Activated B cell treated with CpG ODN at 0.5 μM for 24 hours (primary cell): Measurements from ENCODE around the gene TRAF1. TPM values are rescaled to one million over a fixed set of nuclear protein-coding genes. Genes with fewer than 3 reads are reported as not detected.

ENCODE experiments used
- ATAC-seq: fragments of 200-7000 bp; cut with Tn5 transposase; one replicate; pipeline ENCODE4 v1.10.0; 2021; ENCODE audit warnings: low read depth, mild to moderate bottlenecking, moderate library complexity
- CTCF ChIA-PET: fragments of 350-600 bp; sonication (Branson Sonifier 250); formaldehyde crosslinking; loops from one replicate; lab custom pipeline; 2021; ENCODE audit warnings: antibody characterized with exemption; lab: Charles Lee
- POLR2A ChIA-PET: fragments of 350-600 bp; sonication (Branson Sonifier 250); formaldehyde crosslinking; loops from one replicate; lab custom pipeline; 2021; ENCODE audit warnings: antibody characterized with exemption; lab: Charles Lee
- DNase-seq: peaks from one replicate; pipeline ENCODE4 v3.0.0; 2022
- H3K27ac Mint-ChIP-seq: one replicate; pipeline ENCODE4 v1.8.0; 2020; ENCODE audit warnings: mixed read lengths
- H3K27me3 Mint-ChIP-seq: one replicate; pipeline ENCODE4 v1.8.0; 2021; ENCODE audit warnings: mixed read lengths
- H3K36me3 Mint-ChIP-seq: one replicate; pipeline ENCODE4 v1.8.0; 2021; ENCODE audit warnings: low read depth, mixed read lengths
- H3K4me1 Mint-ChIP-seq: one replicate; pipeline ENCODE4 v1.8.0; 2021; ENCODE audit warnings: mixed read lengths
- H3K4me3 Mint-ChIP-seq: one replicate; pipeline ENCODE4 v1.8.0; 2020; ENCODE audit warnings: mild to moderate bottlenecking, mixed read lengths
- H3K9me3 Mint-ChIP-seq: one replicate; pipeline ENCODE4 v1.8.0; 2020; ENCODE audit warnings: mixed read lengths
- intact Hi-C: fragments of 100-400 bp; cut with micrococcal nuclease; formaldehyde crosslinking; loops from one replicate; pipeline ENCODE4 v1.15.1; 2024
- total RNA-seq: library from RNA; stranded (reverse); gene quantifications from 2 replicates; pipeline ENCODE4 v1.2.3, GENCODE V29; 2022
- TF ChIP-seq, protein P1 (sequence below): fragments of 200-600 bp; IDR thresholded peaks from one replicate; pipeline ENCODE4 v1.8.0; 2022; ENCODE audit warnings: antibody characterized with exemption, mild to moderate bottlenecking

The TRAF1 gene
- total RNA-seq, 1 donor from 2014 or later: 130 TPM

DNA sequence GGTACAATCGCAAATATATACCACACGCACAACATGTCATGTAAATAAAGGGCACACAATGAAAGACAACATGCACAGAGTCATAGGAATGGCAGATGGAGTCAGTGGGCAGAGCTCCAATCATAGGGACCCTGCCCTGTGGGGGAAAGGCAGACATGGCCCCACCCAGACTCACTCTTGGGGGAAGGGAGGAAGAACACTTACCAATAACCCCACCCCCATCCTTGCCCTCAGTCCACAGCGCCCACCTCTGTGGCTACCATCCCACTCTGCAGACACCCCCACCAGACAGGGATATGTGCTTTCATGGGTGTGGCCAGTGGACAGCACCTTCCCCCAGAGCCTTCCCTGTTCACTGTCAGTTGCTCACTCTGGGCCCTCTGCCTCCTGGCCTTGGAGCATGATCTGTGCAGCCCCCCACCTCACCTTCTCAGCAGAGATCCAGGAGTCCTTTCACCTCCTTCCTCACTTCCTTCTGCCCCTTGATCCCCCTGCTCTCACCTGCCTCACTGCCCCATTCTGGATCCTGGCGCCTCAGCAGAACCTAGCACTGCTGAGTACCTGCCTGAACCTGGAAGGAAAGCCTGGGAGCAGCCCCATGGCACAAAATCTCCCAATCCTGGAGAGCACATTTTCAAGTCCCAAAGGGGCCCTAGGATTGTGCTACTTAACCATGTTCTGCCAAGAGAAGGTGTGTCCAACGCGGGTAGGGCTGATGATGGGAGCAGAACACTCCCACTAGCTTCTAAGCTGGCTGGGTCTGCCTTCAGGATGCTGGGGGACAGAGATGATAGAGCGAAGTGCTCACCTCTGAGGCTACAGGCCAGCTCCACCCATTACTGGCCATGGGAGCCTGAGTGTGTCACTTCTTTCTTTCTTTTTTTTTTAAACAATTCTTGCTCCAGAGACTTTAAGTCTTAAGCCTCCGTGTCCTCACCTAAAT, 48.1 kb downstream of the TRAF1 start:
- POLR2A ChIA-PET: interaction anchor here (1.3 to 3.8 kb wide), 3 partner anchors 13 to 48 kb away, joined by 3 to 33 read pairs (median 25); partner anchors contain the start of gene TRAF1
- Mint-ChIP-seq H3K4me1 (peaks cover 49% of the 10 kb centered on the region), H3K9me3 (no peaks in the 10 kb centered on the region), H3K27me3 (peaks cover 4% of the 10 kb centered on the region), H3K36me3 (peaks cover 8% of the 10 kb centered on the region), H3K27ac (peak overlapping the region; percentile 92), H3K4me3 (peak overlapping the region; percentile 96)
- ATAC-seq (no peak), DNase-seq (no peak)
- TF ChIP-seq, protein P1, sequence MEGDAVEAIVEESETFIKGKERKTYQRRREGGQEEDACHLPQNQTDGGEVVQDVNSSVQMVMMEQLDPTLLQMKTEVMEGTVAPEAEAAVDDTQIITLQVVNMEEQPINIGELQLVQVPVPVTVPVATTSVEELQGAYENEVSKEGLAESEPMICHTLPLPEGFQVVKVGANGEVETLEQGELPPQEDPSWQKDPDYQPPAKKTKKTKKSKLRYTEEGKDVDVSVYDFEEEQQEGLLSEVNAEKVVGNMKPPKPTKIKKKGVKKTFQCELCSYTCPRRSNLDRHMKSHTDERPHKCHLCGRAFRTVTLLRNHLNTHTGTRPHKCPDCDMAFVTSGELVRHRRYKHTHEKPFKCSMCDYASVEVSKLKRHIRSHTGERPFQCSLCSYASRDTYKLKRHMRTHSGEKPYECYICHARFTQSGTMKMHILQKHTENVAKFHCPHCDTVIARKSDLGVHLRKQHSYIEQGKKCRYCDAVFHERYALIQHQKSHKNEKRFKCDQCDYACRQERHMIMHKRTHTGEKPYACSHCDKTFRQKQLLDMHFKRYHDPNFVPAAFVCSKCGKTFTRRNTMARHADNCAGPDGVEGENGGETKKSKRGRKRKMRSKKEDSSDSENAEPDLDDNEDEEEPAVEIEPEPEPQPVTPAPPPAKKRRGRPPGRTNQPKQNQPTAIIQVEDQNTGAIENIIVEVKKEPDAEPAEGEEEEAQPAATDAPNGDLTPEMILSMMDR: no peak
- CTCF ChIA-PET: no interaction called here
- intact Hi-C loops: no loop called here

DNA sequence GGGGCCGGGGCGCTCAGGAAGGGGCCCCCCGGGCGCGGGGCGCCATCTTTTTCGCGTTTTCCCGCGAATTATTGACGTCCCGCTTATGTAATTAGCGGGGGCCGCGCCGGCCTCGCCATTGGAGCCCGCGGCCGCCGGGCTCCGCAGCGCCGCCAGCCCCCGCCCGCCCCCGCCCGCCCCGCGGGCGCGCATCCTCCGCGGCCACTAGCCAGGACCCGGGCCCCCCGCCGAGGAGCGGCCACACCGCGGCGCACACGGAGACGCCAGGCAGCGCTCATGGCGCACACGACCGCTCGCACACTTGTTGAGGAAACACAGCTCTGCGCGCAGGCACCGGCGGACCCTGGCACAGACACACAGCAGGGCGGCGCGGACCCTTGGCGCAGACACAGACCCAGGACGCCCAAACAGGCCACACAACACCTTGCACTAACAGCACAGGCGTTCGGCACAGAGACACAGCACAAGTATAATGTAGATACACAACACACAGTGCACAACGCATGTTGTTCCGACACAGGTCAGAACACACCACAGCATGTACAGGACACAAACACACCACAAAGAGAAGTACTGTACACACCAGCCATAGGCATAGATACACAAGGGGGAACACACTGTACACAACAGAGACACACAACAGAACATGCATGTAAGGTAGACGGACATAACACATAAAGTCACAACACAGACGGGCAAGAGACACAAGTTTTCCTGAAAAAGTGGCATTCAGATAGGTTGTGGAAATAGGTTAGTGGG, 49.1 kb downstream of the TRAF1 start:
- Mint-ChIP-seq H3K4me1 (peaks cover 54% of the 10 kb centered on the region), H3K27ac (peak overlapping the region; percentile 92), H3K27me3 (peaks cover 4% of the 10 kb centered on the region), H3K4me3 (peak overlapping the region; percentile 96), H3K9me3 (no peaks in the 10 kb centered on the region), H3K36me3 (peaks cover 14% of the 10 kb centered on the region)
- POLR2A ChIA-PET: interaction anchor here (0.6 to 3.8 kb wide), 12 partner anchors 9 to 84 kb away, joined by 3 to 33 read pairs (median 4); partner anchors contain the start of genes FBXW2 and TRAF1
- DNase-seq (peak; percentile 56), ATAC-seq (peak; percentile 47)
- CTCF ChIA-PET: interaction anchor here (0.6 to 1.0 kb wide), 3 partner anchors 13 to 182 kb away, joined by 3 to 4 read pairs (median 3); no protein-coding TSS in a partner anchor
- TF ChIP-seq, protein P1: no peak
- intact Hi-C loops: loop anchor here (1.0 to 2.0 kb wide), 4 partner anchors 9 to 49 kb away; partner anchors contain the start of genes PSMD5 and TRAF1

DNA sequence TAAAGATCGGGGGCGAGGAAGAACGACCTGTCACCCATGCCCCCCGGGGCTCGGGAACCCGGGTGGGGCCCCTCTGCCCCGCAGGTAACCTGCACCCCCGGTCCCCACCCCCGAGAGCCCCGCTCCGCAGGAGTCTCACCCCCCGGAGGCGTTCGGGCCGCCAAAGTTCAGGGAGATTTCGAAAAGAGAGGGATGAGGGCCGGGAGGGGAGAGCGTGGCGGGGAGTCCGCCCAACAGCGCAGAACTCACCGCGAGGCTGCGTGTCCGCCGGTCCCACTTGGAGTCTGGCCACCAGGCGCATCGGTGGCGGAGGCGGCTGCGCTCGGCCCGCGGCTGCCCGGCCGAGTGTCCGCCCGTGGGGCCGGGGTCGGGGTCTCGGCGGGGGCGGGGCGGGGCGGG, 49.8 kb downstream of the TRAF1 start, which contains the start of gene PHF19:
Gene PHF19, minus strand, starts transcription at position 347 of the 399 bp plus-strand sequence. CDS start 2,447 bp downstream, outside the sequence.
- Mint-ChIP-seq H3K9me3 (no peaks in the 10 kb centered on the region), H3K36me3 (peaks cover 16% of the 10 kb centered on the region), H3K27ac (peak within 1 kb of the TSS; percentile 92), H3K4me3 (peak within 1 kb of the TSS; percentile 96), H3K4me1 (peaks cover 54% of the 10 kb centered on the region), H3K27me3 (peaks cover 3% of the 10 kb centered on the region)
- DNase-seq: no peak
- CTCF ChIA-PET: interaction anchor here (1.0 kb wide), 1 partner anchor 13 kb away, joined by 4 read pairs; no protein-coding TSS in a partner anchor
- intact Hi-C loops: loop anchor here (1.0 to 2.0 kb wide), 6 partner anchors 9 to 59 kb away; partner anchors contain the start of genes PSMD5 and TRAF1
- TF ChIP-seq, protein P1: no peak
- POLR2A ChIA-PET: interaction anchor here (0.9 to 3.8 kb wide), 12 partner anchors 10 to 83 kb away, joined by 3 to 33 read pairs (median 5); partner anchors contain the start of genes FBXW2 and TRAF1
- ATAC-seq: peak; percentile 5

DNA sequence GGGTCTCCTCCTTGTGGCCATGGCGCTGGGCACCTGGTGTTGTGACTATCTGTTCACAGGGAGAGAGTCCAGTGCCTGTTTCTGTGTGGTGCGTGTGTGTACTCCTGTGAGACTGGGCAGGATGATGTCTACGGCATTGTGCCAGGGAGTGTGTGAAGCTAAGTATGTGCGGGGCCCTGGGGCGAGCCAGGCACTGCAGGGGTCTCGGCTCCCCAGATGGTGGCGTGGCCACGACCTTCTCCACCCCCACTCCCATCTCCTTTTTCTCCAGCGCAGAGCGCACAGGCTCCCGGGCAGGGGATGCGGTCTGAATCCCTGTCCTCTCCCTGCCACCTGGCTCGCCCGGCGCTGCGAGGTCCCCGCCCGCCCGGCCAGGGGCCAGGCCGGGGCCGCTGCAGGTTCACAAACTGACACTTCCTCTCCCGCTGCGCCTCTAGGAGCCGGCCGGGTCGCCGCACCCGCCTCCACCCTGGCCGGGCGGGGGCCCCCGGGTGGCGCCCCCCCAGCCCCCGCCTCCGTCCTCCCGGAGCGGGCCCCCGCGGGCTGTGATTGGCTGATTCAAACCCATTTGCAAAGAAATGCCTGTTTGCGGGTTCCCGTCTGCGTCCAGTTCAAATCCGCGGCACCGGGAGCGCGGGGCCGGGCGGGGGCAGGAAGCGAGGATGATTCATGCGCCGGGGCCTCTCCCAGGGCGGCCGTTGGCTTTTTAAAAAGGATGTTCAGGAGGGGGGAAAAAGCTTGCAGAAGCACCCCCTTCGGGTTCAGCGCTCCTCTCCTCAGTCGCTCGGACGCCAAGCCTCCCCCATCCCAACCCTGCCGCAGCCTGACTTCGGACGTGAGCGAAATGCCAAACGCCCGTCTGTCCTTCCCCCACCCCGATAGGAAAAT, 50.4 kb downstream of the TRAF1 start:
- H3K36me3 Mint-ChIP-seq: peaks cover 16% of the 10 kb centered on the region

More for the DNA sequence above, 50.4 kb downstream of the TRAF1 start:
- CTCF ChIA-PET: interaction anchor here (0.6 kb wide), 1 partner anchor 184 kb away, joined by 3 read pairs; no protein-coding TSS in a partner anchor
- peak; percentile 66 for DNase-seq
- Mint-ChIP-seq H3K4me3 (peak overlapping the region; percentile 83), H3K9me3 (no peaks in the 10 kb centered on the region), H3K27me3 (peaks cover 2% of the 10 kb centered on the region), H3K4me1 (peaks cover 54% of the 10 kb centered on the region), H3K27ac (peak overlapping the region; percentile 80)
- peak; percentile 74 for ATAC-seq
- POLR2A ChIA-PET: interaction anchor here (1.0 to 3.8 kb wide), 8 partner anchors 10 to 83 kb away, joined by 4 to 33 read pairs (median 10); partner anchors contain the start of genes FBXW2 and TRAF1
- intact Hi-C loops: loop anchor here (1.0 to 2.0 kb wide), 4 partner anchors 33 to 60 kb away; partner anchors contain the start of genes PSMD5 and TRAF1
- TF ChIP-seq, protein P1: no peak
